ENCODE data around the gene CLEC4M.

The CLEC4M gene, protein sequence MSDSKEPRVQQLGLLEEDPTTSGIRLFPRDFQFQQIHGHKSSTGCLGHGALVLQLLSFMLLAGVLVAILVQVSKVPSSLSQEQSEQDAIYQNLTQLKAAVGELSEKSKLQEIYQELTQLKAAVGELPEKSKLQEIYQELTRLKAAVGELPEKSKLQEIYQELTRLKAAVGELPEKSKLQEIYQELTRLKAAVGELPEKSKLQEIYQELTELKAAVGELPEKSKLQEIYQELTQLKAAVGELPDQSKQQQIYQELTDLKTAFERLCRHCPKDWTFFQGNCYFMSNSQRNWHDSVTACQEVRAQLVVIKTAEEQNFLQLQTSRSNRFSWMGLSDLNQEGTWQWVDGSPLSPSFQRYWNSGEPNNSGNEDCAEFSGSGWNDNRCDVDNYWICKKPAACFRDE

DNA sequence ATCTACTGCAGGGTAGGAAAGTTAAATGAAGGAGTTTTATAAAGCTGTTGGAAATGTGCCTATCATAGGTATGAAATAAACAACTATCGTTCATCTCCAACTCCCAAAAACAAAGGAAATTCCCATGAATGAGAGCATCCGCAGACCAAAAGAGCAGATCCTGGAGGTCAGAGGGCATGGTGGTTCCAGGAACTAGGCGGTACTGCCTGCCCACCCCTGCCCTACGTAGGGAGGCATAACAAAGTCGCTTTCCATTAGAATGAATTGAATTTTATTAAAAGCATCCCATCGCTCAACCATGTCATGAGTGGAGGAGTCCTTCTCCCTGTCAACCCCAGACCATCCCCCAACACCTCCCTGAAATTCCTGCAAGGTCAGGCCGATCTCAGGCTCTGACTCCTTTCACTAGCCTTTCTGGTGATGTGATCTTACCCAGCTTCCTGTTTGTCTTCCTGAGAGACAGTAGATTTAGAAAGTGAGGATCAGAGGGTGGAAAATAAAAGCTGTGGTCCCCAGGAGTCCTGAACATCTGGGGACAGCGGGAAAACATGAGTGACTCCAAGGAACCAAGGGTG, at the start of gene CLEC4M:
CLEC4M (plus strand) TSS at position 525 of the 575 bp plus-strand sequence; CDS start at position 549, 24 bp downstream.
- no peak for TF ChIP-seq CTCF (IDR thresholded peaks at IDR 0.05; ENCODE audit: low read depth, low read length)
- DNase-seq (ENCODE audit: low read depth in 2 of 2): no peak
- no peak within 1 kb of the TSS for H3K4me3 ChIP-seq (replicated peaks in 1 of 2; ENCODE audit: low read depth in 2 of 2, low read length in 2 of 2)

GRCh38 chr19:7715671-7716070, 47.4 kb upstream of the CLEC4M start:
- no peak overlapping the region for H3K4me3 ChIP-seq (replicated peaks in 1 of 2; ENCODE audit: low read depth in 2 of 2, low read length in 2 of 2)
- no peak for DNase-seq (ENCODE audit: low read depth in 2 of 2)
- TF ChIP-seq CTCF (IDR thresholded peaks at IDR 0.05; ENCODE audit: low read depth, low read length): no peak

GRCh38 chr19:7716762-7717161, 46.3 kb upstream of the CLEC4M start:
- no peak for DNase-seq (ENCODE audit: low read depth in 2 of 2)
- no peak for TF ChIP-seq CTCF (IDR thresholded peaks at IDR 0.05; ENCODE audit: low read depth, low read length)
- no peak overlapping the region for H3K4me3 ChIP-seq (replicated peaks in 1 of 2; ENCODE audit: low read depth in 2 of 2, low read length in 2 of 2)

DNA sequence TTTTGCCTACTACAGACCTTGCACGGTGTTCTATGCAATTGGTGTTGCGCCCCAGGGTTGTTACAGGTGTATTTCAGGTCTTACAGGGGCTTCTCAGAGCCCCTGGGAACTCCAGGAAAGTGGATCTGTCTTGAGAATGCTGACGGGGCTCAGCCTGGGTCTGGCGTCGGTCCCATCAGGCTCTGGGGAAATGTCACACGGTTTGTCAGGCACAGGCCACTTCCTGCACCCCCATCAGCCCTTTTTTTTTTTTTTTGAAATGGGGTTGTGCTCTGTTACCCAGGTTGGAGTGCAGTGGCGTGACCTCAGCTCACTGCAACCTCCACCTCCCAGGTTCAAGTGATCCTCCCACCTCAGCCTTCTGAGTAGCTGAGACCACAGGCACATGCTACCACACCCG, 44.4 kb upstream of the CLEC4M start:
- no peak overlapping the region for H3K4me3 ChIP-seq (replicated peaks in 1 of 2; ENCODE audit: low read depth in 2 of 2, low read length in 2 of 2)
- DNase-seq (ENCODE audit: low read depth in 2 of 2): no peak
- no peak for TF ChIP-seq CTCF (IDR thresholded peaks at IDR 0.05; ENCODE audit: low read depth, low read length)

- DNase-seq (ENCODE audit: low read depth in 2 of 2): no peak
- H3K4me3 ChIP-seq (replicated peaks in 1 of 2; ENCODE audit: low read depth in 2 of 2, low read length in 2 of 2): no peak overlapping the region
- TF ChIP-seq CTCF (IDR thresholded peaks at IDR 0.05; ENCODE audit: low read depth, low read length): no peak
Observed at GRCh38 chr19:7720351-7720750, 42.7 kb upstream of the CLEC4M start.

- TF ChIP-seq CTCF (IDR thresholded peaks at IDR 0.05; ENCODE audit: low read depth, low read length): no peak
- DNase-seq (ENCODE audit: low read depth in 2 of 2): no peak
- H3K4me3 ChIP-seq (replicated peaks in 1 of 2; ENCODE audit: low read depth in 2 of 2, low read length in 2 of 2): no peak overlapping the region
Observed at GRCh38 chr19:7722231-7722651, 40.8 kb upstream of the CLEC4M start.

Measured in cardiac fibroblast (primary cell).